H4 (cell line): ENCODE results near the gene STK11. TPM values are rescaled to one million over a fixed set of nuclear protein-coding genes. Genes with fewer than 3 reads are reported as not detected.

Experiments used
- DNase-seq: peaks from one replicate; pipeline ENCODE4 v3.0.0-alpha.2; 2015; ENCODE audit warnings: low spot score
- total RNA-seq: library from RNA; depleted of rRNA; stranded (reverse); fragments of >200 nt; shearing (Covaris generic); gene quantifications from 2 replicates; pipeline ENCODE4 v1.2.3, GENCODE V29; 2014

Gene STK11
- total RNA-seq, 1 experiment from 2014 or later = 17.4 TPM

DNA sequence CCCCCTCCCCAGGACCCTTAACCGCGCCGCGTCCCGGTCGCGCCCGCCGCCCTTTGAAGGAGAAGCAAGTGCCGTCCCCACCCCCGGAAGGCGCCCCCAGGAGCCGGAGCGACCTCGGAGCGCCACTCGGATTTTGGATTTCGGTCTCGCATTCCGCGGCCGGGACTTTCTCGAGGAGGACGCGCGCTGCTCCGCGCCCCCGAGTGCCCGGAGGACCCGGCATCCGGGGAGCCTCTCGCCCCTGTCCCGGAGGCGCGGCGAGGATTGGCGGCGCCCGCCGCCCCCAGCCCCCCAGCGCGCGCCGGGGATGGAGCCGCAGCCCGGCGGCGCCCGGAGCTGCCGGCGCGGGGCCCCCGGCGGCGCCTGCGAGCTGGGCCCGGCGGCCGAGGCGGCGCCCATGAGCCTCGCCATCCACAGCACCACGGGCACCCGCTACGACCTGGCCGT, 44.4 kb downstream of the STK11 start:
- DNase-seq = no peak

DNA sequence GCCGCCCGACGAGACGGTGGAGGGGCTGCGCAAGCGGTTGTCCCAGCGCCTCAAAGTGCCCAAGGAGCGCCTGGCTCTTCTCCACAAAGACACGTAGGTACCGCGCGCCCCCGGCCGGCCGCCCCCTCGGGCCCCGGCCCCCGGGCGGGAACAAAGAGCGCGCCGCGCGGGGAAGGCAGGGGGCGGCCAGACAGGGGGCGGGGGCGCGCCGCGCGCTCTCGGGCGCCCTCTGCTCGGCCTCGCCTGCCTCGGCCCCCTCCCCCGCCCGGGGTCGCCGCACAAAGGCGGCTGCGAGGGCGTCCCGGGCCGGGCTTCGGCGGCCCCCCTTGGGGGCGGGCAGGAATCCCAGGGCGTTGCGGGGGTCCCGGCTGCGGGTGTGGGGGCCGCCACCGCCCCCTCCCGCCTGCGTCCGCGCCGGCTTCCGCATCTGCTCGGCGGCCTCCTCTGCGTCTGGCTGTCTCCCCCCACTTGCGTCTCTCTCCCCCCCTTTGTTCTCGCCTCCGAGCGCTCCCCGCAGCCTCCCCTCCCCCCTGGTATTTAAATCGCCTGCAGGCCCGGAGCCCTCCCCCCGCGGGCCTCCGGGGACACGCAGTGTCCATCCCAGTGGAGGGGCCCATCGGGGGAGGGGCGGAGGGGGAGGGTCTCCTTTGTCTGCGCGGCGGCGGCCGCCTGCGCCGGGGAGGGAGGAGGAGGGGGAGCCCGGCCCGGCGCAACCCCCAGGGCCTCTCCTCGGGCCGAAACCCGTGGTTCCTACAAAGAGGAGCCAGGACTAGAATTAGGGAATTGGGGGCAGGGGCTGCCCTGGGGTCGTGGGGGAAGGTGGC, 45.1 kb downstream of the STK11 start:
- peak; percentile 71 for DNase-seq

DNA sequence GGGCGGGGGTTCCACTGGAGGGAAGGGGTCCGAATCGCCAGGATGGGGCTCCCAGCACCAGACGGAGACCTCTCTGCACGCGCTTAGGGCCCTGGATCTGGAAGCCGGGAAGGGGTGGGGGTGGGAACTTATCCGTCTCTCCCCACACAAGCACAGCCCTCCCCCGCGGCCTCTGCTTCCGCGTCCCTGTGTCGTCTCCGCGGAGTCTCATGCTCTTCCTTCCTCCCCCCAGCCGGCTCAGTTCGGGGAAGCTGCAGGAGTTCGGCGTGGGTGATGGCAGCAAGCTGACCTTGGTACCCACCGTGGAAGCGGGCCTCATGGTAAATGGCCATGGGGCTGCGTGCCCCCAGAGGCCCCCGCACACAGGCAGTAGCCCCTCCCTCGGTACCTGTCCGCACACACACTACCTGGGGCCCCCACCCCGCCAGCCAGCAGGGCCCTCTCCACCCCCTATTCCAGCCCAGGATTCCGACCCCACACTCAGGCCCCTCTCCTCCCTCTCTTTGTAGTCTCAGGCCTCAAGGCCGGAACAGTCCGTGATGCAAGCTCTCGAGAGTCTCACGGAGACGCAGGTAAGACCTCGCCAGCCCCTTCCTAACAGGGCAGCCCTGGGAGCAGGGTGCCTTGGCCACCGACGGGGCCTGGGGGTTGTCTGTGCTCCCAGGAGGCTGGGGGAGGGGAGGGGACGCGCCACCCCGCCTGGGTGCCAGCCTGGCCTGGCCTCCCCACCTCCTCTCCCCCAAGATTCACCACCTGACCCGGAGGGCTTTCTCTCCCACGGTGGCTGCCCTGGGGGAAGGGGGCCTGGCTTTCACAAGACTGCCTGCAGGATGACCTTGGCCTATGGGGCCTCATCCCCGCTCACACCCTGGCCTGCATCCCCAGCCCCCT, 46.0 kb downstream of the STK11 start:
- peak; percentile 51 for DNase-seq

DNA sequence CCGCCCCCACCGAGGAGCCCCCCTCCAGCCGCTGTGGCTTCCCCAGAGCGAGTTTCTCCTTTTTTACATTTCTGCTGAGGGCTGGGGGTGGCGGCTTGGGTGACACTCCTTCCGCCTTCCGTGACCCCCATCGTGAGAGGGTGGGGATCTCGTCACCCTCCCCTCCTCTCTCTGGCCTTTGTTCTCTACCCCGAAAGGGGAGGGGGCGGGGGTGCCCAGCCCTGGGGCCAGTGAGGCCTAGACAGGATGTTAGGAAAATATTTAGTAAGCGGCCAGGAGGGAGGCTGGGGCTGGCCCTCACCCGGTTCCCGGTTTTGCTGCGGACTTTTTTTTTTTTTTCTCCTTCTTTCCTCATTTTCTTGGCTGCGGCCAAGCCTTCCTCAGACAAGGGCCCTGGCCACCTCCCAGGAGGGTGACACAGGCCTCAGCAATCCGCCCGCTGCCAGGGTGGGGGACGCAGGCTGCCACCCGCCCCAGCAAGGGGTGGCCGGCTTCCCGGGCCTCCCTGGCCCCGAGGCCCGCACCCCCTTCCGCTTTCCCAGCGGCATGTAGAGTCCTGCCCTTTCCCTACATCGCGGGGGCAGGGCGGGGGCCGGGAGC, 46.7 kb downstream of the STK11 start:
- DNase-seq = peak; percentile 86

DNA sequence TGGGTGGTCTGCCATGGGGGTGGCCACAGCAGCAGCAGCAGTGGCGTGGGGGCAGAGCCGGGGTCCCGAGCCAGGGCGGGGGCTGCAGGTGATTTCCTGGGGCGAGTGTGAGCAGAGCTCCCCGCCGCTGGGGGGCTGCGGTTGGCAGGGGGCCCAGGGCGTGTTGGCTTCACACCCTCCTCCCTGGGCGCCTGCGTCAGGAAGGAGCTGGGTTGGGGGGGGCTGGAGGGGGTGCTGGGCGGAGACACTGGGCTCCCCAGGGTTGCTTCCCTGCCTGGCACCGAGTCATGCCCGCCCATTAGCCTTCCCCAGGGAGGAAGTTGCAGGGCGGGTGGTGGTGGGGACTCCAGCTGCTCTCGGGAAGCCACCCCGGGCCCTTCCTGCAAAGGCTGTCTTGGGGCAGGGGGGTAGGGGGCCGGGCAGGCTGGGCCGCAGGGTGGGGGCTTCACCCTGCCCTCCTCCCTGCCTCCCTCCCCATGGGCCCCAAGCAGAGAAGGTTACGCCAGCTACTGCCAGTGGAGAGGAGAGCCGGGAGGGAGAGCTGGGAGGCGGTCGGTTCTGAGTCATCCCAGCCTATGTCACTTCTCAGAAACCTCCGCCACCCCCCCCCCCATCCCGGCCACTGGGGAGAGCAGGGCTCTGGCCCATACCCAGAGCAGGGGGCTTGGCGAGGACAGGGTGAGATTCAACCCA, 47.4 kb downstream of the STK11 start:
- DNase-seq = peak; percentile 96

DNA sequence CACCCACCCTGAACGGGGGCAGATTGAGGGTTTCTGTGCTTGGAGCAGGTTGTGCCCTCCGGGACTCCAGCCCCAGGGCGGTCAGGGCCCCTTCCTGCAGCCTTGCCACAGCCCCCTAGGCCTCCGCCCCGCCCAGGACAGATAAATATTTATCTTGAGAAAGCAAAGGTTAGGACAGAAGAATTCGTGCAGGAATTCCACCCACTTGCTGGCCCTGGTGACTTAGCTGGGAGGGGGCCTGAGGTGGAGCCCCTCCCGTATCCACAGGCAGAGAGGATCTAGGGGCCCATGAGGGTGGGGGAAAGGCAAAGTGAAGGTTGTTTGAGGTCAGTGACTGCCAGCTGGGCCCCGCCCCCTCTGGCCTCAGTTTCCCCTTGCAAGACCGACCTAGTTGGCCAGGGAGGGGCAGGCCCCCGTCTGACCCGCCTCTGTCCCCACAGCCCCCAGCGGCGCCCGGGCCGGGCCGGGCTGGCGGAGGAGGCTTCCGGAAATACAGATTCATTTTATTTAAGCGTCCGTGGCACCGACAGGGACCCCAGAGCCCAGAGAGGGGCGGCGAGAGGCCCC, 48.0 kb downstream of the STK11 start:
- peak; percentile 82 for DNase-seq

DNA sequence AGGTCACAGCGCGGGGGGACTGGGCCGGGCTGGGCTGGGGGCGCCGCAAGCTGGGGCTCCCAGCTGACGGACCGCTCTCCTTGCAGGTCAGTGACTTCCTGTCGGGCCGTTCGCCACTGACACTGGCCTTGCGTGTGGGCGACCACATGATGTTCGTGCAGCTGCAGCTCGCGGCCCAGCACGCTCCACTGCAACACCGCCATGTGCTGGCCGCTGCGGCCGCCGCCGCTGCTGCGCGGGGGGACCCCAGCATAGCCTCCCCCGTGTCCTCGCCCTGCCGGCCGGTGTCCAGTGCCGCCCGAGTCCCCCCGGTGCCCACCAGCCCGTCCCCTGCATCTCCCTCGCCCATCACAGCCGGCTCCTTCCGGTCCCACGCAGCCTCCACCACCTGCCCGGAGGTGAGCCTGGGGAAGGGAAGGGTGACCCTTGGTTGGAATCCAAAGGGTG, 48.5 kb downstream of the STK11 start:
- no peak for DNase-seq

DNA sequence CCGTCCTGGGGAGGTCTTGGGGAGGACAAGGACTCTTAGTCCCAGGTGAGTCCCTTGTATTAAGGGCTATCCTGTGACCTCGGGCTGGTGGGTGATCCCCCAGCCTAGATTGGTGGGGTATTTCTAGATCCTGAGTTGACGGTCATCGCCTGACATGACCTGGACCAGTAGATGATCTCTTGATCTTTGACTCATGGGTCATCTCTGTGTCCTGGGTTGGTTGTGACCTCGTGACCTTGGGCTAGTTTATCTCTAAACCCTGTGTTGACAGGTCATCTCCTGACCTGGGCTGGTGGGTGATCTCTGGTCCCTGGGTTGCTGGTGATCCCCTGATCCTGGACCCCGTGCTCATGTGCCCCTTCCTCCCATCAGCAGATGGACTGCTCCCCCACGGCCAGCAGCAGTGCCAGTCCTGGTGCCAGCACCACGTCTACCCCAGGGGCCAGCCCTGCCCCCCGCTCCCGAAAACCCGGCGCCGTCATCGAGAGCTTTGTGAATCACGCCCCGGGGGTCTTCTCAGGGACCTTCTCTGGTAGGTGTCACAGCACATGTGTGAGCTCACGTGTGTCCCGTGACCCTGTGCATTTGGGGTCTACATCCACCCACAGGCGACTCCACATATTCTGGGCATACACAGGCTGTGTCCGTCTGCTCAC, 49.1 kb downstream of the STK11 start:
- DNase-seq = no peak

DNA sequence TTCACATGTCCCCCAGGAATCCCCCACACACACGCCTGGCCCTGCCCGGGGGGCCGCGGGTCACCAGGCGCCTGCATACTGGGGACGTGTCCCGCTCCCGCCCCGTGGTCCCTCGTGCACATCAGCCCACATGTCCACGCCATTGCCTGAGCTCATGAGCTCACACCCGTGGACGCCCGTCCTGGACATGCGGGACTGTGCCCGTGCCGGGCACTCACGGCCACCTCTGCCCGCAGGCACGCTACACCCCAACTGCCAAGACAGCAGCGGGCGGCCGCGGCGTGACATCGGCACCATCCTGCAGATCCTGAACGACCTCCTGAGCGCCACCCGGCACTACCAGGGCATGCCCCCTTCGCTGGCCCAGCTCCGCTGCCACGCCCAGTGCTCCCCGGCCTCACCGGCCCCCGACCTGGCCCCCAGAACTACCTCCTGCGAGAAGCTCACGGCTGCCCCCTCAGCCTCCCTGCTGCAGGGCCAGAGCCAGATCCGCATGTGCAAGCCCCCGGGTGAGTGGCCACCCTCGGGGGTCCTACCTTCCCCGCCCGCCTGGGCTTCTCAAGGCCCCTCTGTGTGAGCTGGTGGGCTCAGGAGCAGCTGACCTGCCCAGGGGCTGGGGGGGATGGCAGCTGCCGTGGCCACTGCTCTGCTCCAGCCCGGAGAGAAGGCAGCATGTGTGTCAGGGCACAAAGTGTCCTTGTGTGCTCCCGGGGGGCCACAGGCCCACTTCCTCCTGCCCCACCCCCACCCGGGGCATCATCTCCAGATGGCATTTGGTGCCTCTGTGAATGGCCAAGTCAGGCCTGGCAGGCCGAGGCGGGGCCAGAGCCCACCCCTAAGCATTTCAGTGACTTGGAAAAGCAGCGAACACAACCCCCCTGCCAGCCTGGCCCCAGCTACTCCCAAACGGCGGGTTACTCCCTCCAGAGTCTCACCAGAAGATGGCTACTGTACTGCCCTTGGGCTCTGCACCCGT, 49.9 kb downstream of the STK11 start:
- DNase-seq = no peak

DNA sequence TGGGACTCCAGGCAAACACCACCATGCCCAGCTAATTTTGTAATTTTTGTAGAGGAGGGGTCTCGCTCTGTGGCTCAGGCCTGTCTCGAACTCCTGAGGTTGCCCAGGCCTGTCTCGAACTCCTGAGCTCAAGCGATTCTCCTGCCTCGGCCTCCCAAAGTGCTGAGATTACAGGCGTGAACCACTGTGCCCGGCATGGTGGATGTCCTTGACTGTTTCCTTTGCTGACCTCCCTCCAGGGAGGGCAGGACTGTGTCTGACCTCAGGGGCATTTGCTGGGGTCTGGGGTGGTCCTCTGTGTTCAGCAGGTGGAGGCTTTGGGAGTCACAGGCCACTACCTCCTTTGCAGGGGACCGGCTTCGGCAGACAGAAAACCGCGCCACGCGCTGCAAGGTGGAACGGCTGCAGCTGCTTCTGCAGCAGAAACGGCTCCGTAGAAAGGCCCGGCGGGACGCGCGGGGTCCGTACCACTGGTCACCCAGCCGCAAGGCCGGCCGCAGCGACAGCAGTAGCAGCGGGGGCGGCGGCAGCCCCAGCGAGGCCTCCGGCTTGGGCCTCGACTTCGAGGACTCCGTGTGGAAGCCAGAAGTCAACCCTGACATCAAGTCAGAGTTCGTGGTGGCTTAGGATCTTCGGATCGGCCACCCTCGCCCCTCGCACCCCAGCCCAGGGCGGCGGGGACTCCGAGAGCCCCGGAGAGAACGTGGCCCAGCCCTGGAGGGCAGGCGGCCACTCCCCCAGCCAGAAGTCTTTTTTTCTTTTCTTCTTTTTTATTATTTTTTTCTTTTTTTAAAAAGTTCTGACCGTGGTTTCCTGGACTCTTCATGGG, 51.3 kb downstream of the STK11 start:
- DNase-seq = no peak

DNA sequence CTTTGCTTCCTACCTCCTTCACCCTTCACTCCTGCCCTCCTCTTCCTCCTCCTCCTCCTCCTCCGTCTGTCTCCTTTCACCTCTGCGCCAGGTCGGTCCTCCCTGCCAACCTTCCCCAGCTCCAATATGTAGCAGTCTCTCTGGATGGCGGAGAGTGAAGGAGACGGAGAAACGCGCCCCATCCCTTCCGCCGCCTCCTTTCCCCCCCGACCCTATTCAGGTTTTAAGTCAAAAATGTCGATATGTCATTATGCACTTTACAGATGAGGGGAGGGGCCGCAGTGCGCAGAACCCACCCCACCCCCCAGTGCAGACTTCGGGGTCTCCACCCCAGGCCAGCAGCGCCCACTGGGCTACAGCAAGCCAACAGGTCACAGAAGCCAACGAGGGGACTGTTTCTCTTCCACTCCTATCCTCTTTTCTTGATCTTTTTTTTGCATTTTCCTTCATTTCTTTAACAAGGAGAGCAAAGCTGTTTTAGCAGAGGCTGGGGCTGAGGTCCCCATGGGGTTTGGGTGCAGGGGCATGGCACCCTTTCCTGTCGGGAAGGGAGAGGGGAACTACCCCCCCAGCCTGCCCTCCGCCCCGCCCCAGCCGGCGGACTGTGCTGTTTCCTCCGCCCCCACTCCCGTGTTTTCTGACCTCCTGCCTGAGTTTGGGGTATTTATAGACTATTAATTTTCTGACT, 52.0 kb downstream of the STK11 start:
- no peak for DNase-seq

DNA sequence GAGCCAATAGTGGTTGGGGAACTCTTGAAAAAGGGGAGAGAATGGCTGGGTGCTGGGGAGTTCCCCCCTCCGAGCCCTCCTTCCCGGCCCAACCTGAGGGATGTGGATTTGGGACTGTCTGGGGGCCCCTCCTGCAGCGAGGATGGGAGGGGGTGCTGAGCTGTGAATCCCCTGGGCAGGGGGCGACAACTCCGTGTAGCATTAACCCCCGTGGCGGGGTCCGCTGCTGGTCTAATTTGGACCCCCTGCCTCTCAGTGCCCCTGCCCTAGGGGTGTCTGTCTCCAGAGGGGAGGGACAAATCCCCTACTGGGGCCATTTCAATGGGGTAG, 52.5 kb downstream of the STK11 start:
- no peak for DNase-seq

DNA sequence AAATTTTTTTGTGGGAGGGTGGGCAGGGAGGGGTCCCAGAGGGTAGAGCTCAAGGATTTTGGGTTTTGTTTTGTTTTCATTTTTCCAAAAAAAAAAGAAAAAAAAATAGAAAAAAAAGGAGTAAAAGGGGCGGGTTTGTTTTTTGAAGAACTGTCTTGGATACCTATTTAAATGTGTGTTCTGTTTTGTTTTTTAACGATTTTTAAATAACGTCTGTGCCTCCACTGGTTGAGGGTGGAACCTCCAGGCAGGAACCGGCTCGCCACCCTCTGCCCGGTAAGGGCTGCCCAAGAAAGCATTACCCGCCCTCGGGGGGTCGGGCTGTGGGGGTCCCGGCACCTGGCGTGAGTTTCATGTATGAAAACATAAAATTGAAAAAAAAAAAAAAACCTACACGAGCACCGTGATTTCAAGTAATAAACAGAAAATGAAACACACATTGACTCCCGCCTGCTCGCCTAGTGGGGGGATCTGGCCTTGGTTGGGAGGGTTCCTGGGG, 53.2 kb downstream of the STK11 start:
- no peak for DNase-seq

DNA sequence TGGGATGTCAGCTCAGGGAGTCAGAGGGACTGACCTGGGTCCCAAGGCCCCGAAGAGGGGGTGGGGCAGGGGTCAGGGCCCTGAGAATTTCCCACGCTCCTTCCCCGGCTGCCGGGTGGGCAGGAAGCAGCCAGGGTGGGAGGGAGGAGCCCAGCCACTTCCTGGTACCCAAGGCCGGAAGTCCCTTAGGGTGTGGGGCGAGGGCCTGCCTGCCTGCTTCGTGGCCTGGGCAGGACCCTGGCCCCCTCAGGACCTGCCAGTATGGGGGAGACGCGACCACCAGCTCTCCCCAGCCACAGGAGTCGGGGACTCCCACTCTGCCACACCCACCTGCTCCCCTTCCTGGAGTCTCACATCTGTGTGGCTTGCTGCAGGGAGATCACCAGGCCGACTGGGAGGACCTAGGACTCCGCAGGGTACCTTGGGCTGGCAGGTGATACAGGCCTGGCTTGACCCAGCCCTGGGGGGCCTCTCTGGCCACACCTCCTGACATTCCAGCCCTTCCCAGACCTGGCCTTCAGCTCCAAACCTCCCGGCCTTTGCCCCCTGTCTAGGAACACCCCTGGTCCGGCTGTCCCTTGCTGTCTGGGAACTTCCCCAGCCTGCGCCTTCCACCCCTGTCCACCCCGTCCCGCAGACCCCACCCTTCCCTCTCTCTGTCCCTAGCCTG, 53.8 kb downstream of the STK11 start:
- peak; percentile 72 for DNase-seq

DNA sequence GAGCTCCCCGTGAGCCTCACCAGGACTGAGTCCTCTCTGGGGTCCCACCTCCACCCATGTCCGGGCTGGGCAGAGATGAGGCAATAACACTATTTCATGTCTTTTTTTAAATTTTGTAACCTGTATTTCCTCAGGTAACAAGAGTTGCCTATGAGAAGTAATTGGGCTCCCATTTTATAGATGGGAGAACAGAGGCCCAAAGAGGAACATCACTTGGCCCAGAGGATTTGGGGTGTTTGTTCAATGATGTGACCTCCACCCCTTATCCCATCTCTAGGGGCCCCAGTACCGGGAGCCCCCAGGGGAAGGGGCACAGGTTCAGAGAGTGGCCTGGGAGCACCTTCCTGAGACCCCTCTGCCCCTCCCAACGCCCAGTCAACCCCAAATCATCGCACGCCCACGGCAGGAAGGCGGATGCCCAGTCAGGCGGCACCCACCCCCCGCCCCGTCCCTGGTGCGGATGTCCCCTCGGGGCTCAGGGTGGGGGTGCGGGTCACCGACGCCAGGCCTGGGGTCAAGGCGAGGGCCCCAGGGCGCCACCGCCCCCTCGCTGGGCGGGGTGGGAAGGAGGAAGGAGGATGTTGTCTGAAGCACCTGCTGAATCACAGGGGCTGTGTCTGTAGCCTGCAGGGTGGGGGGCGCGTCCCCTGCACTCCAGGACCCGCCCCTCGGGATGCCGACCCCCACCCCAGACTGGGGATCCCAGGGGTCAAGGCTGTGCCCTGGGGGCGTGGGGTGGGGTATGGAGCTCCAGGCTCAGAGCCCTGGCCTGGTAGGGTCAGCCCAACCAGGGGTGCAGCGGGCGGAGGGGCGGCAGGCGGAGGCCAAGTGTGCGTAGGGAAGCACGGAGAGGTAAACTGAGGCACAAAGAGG, 54.5 kb downstream of the STK11 start:
- DNase-seq = no peak

DNA sequence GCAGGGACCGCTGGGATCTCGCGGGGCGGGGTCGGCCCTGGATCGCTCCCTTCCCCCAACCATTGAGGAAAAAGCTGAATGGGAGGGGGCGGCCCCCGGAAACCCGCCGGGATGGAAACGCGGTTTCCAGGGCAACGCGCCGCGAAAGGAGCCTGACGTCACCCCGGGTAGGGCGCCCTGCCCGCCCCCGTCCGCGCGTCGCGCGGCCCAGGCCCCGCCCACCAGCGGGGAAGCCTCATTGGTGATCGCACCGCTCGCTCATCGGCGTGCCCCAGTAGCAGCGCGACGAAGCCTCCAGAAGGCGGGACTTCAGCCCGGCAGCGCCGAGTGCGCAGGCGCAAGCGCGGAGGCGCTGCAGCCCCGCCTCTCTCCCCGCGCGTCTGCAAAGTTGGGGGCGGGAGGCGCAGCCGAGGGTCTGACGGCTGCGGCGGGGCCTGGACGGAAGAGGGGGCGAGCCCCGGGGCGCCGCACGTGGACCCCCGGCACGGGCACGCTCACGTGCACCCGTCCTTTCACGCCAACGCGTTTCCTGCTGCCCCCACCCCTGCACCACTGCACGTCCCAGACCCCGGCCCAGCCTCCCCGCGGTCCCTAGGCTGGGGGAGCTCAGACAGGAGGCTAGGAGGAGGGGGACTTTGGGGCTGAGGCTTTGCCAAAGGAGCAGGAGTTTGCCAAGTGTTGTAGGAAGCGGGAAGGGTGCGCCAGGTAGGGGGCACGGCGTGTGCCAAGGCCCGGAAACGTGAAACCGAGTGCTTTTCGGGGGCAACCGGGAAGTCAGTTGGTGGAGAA, 55.4 kb downstream of the STK11 start:
- DNase-seq = peak; percentile 93
